Thyroid gland (tissue), 4 donors: ENCODE results near the gene BRAT1. TPM values are rescaled to one million over a fixed set of nuclear protein-coding genes. Genes with fewer than 3 reads are reported as not detected.

Experiments used
- DNase-seq, 2 donors: peaks; one replicate each; pipeline ENCODE4 v3.0.0-alpha.2; 2019
- H3K27ac ChIP-seq, 3 donors: fragments of 200-600 bp; sonication (generic); 1 replicate in 2 of 3; 2 replicates in 1 of 3; pipeline ENCODE4 v1.5.1; 2016 to 2019; ENCODE audit warnings: mild to moderate bottlenecking in 1 of 3, moderate library complexity in 1 of 3
- H3K27me3 ChIP-seq: fragments of 200-600 bp; sonication (generic); one replicate; pipeline ENCODE4 v1.5.1; 2019
- H3K36me3 ChIP-seq, 2 donors: fragments of 200-600 bp; sonication (generic); one replicate each; pipeline ENCODE4 v1.5.1; 2016 to 2019
- H3K4me1 ChIP-seq, 2 donors: fragments of 200-600 bp; sonication (generic); one replicate each; pipeline ENCODE4 v1.5.1; 2017 to 2019
- H3K4me3 ChIP-seq, 3 donors: fragments of 200-600 bp; sonication (generic); replicated peaks in 1 of 3; 1 replicate in 2 of 3; 2 replicates in 1 of 3; pipeline ENCODE4 v1.5.1; 2016; ENCODE audit warnings: mild to moderate bottlenecking in 1 of 3
- H3K9me3 ChIP-seq: fragments of 200-600 bp; sonication (generic); one replicate; pipeline ENCODE4 v1.5.1; 2017
- POLR2A ChIP-seq, 2 donors: fragments of 450-650 bp; IDR thresholded peaks; one replicate each; pipeline ENCODE4 v1.6.1; 2017; ENCODE audit warnings: antibody characterized with exemption in 2 of 2, mild to moderate bottlenecking in 2 of 2, moderate library complexity in 1 of 2
- WGBS, 2 donors: methylation state at CpG; one replicate each; pipeline ENCODE4 v1.1.5; 2017; 5-methylcytosine and 5-hydroxymethylcytosine counted together
- intact Hi-C: fragments of 100-400 bp; cut with DNase I; formaldehyde crosslinking; loops from one replicate; pipeline ENCODE4 v1.15.1; 2023
- total RNA-seq, 4 donors: library from RNA; depleted of rRNA; stranded (reverse); fragments of >200 nt; gene quantifications; one replicate each; pipeline ENCODE4 v1.2.3, GENCODE V29; 2016
- TF ChIP-seq, protein P1 (sequence below), 6 experiments: fragments of 200-600 bp in 3 of 6; fragments of 450-650 bp in 3 of 6; sonication (generic) in 3 of 6; IDR thresholded peaks; one replicate each; pipeline ENCODE4 v1.5.1; 2016 to 2019; ENCODE audit warnings: antibody characterized with exemption in 6 of 6, mild to moderate bottlenecking in 2 of 6, inconsistent platforms in 1 of 6, moderate library complexity in 1 of 6

Gene BRAT1
- total RNA-seq, 4 donors from 2014 or later = 37.2 to 51.8 (median 45.6) TPM

DNA sequence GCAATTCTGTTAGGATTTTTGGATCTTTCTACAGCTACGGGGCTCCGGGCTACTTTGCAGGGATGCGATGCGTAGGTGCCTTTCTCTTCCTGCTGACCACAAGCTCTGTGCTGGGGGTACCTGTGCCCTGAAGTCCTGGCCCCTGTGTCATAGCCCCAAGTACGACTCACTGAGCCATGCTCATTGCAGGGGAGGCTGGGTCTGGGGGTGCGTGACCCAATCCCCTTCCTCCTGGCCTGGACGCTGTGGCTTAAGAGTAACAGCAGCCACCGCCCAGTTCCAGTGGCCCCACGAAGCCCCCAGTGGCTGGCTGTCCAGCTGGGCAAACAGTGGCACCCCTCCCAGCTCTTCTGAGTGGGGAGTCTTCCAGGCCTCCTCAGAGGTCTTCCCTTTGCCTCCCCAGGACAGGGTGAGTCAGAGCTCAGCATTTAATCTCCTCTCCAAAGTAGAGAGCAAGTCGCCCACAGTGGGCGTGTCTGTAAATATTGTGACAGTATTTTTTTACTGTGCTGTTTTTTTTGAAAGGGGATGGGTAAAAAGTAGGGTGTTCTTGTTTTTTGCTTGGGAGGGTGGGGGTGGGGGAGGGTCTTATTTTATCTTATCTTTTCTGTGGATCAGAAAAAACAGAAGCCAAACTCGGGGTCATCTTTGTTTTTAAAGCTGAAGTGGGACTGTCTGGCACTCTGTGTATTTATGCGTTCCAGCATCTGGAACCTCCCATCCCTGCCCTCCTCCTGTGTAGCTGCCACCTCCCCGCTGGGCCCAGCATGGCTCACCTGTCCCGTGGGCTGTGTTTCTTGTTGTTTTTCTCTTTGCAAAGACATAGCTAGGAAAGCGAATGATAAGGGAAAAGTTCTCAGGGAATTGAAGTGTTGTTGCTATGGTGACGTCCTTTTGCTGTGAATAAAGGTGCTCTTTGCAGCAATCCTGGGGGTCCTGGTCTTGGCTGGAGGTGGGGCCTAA, 27.5 kb downstream of the BRAT1 start:
- Histone ChIP-seq H3K27ac (no peak overlapping the region), H3K4me3 (no peak overlapping the region), H3K9me3 (no peaks in the 10 kb centered on the region), H3K27me3 (no peaks in the 10 kb centered on the region), H3K36me3 (no peaks in the 10 kb centered on the region), H3K4me1 (peaks cover 21 to 61% of the 10 kb centered on the region in 2 donors)
- WGBS, 2 donors = 56 to 63% methylated on average over 11 to 13 of the region's 17 CpGs
- DNase-seq = no peak
- intact Hi-C loops = no loop called here
- TF ChIP-seq, protein P1, sequence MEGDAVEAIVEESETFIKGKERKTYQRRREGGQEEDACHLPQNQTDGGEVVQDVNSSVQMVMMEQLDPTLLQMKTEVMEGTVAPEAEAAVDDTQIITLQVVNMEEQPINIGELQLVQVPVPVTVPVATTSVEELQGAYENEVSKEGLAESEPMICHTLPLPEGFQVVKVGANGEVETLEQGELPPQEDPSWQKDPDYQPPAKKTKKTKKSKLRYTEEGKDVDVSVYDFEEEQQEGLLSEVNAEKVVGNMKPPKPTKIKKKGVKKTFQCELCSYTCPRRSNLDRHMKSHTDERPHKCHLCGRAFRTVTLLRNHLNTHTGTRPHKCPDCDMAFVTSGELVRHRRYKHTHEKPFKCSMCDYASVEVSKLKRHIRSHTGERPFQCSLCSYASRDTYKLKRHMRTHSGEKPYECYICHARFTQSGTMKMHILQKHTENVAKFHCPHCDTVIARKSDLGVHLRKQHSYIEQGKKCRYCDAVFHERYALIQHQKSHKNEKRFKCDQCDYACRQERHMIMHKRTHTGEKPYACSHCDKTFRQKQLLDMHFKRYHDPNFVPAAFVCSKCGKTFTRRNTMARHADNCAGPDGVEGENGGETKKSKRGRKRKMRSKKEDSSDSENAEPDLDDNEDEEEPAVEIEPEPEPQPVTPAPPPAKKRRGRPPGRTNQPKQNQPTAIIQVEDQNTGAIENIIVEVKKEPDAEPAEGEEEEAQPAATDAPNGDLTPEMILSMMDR (IDR thresholded peaks at IDR 0.05) = no peak
- no peak for TF ChIP-seq POLR2A (IDR thresholded peaks at IDR 0.05)

GRCh38 chr7:2526659-2527504, 28.4 kb downstream of the BRAT1 start:
- TF ChIP-seq POLR2A (IDR thresholded peaks at IDR 0.05) = no peak
- TF ChIP-seq, protein P1 (IDR thresholded peaks at IDR 0.05) = no peak
- peaks cover 22 to 68% of the 10 kb centered on the region in 2 donors for H3K4me1 ChIP-seq
- no peaks in the 10 kb centered on the region for H3K27me3 ChIP-seq
- no peak overlapping the region for H3K4me3 ChIP-seq
- no peaks in the 10 kb centered on the region for H3K9me3 ChIP-seq
- H3K27ac ChIP-seq = no peak overlapping the region
- intact Hi-C loops = no loop called here
- no peaks in the 10 kb centered on the region for H3K36me3 ChIP-seq
- no peak for DNase-seq
- 88 to 92% methylated on average over 25 to 27 of the region's 40 CpGs for WGBS, 2 donors

DNA sequence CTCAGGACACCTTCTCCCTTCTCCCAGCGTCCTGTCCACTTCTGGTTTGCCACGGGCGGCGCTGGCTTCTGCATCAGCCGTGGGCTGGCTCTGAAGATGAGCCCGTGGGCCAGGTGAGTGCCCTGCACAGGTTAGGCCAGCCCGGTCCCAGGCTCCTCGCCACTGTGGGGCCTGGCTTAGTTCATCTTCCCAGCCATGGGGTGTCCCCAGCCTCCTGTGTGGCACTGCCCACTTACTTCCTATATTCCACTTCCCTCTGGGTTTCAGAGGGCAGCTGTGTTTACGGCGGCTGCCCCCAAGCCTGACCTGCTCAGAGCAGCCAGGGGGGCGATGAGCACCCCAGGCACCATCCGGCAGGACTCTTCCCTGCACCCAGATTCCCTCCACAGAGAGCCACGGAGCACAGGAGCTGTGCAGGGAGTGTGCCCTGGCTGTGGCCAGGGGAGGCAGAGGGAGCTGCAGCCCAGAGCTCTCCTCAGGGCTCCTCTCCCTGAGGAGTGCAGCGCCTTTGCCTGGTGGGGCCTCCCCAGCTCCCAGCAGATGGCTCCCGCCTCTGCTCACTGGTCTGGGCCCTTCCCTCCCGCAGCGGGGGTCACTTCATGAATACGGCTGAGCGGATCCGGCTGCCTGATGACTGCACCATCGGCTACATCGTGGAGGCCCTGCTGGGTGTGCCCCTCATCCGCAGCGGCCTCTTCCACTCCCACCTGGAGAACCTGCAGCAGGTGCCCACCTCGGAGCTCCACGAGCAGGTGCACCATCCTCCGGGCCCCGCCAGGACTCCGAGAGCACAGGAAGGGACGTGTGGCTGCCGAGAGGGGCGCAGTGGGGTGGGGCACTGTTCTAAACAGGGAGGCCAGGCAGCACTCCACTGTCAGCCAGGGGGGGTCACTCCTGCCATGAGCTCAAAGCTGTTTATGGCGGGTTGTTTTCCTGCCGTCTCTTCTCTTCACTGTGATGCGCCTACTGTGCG, 29.4 kb downstream of the BRAT1 start:
- H3K27ac ChIP-seq = no peak overlapping the region
- DNase-seq = no peak
- H3K4me3 ChIP-seq = no peak overlapping the region
- H3K27me3 ChIP-seq = peaks cover 2% of the 10 kb centered on the region
- H3K9me3 ChIP-seq = no peaks in the 10 kb centered on the region
- TF ChIP-seq, protein P1 (IDR thresholded peaks at IDR 0.05) = no peak
- TF ChIP-seq POLR2A (IDR thresholded peaks at IDR 0.05) = no peak
- H3K4me1 ChIP-seq = peaks cover 24 to 69% of the 10 kb centered on the region in 2 donors
- intact Hi-C loops = no loop called here
- WGBS, 2 donors = 81 to 82% methylated on average over 17 to 18 of the region's 36 CpGs
- no peaks in the 10 kb centered on the region for H3K36me3 ChIP-seq

- no peak for DNase-seq
- TF ChIP-seq, protein P1 (IDR thresholded peaks at IDR 0.05) = no peak
- TF ChIP-seq POLR2A (IDR thresholded peaks at IDR 0.05) = no peak
- Histone ChIP-seq H3K9me3 (no peaks in the 10 kb centered on the region), H3K27me3 (peaks cover 7% of the 10 kb centered on the region), H3K36me3 (no peaks in the 10 kb centered on the region), H3K4me1 (peaks cover 28 to 67% of the 10 kb centered on the region in 2 donors), H3K27ac (no peak overlapping the region), H3K4me3 (no peak overlapping the region)
- intact Hi-C loops = no loop called here
- 83% methylated on average over 20 to 32 of the region's 53 CpGs for WGBS, 2 donors
Observed at GRCh38 chr7:2524808-2525657, 30.3 kb downstream of the BRAT1 start.
